ENCODE data around the gene CUX1.
"Not testable (repeated sequence)": the region's sequence is repeated elsewhere in the genome, so short reads cannot be mapped to it uniquely, and the experiment has no call there.

The CUX1 gene

DNA sequence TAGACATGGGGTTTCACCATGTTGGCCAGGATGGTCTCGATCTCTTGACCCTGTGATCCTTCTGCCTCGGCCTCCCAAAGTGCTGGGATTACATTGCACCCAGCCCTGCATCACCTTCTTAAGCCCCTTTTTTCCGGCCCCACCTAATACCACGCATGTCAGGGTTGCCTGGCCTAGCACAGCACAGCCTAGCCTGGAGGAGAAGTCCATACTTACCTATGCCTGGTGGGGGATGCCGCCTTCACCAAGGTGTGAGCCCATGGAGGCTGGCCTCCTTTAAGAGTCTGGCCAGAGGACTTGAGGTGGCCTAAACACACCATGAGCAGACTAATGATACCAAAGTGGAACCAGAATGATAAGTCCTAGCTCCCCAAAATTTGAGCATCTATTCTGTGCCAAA, 22.0 kb upstream of the CUX1 start:
- DNase-seq (ENCODE audit: low read depth), result no peak

DNA sequence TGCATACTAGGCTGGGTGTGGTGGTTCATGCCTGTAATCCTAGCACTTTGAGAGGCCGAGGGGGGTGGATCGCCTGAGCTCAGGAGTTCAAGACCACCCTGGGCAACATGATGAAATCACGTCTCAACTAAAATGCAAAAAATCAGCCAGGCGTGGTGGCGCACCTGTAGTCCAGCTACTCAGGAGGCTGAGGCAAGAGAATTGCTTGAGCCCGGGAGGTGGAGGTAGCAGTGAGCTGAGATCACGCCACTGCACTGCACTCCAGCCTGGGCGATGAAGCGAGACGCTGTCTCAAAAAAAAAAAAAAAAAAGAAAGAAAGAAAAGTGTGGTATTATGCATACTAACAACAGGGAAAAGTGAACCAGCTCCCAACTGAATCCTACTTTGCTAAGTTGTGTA, 19.3 kb upstream of the CUX1 start:
- DNase-seq (ENCODE audit: low read depth), result not testable (repeated sequence)

- no peak for DNase-seq (ENCODE audit: low read depth)
These were observed 14.0 kb upstream of the CUX1 start for GRCh38 chr7:101803203-101804087.

DNA sequence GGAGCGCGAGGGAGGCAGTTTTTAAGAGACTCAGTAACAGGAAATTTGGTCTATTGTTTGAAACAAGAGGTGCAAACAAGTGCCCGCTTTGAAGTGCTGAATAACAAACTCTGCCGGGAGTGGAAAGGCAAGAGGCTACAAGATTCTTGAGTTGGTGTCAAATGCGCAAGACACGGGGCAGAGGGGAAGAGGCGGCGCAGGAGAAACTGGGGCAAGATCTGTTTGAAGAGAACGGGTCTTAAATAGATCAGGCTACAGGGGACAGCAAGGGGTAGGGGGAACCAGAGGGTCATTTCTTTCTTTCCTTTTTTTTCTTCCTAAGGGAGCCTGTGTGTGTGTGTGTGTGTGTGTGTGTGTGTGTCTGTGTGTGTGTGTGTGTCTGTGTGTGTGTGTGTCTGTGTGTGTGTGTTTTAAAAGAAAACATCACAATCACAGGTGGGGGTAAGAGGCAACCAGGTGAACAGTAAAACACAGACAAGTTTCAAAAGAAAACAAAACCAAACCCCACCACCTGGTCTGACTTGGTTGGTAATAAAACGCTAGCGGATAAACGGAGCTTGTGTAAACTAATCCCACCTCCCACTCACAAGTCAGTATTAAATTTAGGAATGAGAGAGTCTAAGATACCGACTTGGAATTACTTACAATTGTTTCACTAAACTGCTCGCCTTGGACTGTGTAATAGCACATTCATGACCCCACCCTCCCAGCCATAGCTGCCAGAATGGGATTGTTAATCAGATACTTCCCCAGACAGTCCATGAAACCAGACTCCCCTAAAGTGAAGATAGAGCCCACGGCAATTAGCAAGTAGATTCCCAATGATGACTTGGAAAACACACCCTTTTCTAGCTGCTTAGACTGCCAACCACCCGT, 13.1 kb upstream of the CUX1 start:
- DNase-seq (ENCODE audit: low read depth), result no peak

DNA sequence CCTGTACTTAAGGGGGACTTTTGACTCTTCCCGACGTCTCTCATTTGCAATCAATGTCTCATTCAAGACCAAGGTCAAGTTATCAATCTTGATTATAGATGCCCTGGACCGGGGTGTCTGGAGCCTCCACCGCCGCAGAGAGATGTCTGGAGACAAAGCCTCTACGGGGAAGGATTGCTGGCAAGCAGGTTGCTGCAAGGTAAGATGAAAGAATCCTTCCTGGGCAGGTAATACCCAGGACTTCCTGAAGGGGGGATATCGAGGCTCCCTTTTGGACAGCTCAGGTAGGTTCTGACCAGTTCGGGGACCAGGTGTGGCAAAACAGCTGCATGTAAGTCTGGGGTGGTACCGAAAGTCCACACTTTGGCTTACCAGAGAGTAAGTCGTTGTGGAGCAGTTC, 12.5 kb upstream of the CUX1 start:
- DNase-seq (ENCODE audit: low read depth), result no peak

DNA sequence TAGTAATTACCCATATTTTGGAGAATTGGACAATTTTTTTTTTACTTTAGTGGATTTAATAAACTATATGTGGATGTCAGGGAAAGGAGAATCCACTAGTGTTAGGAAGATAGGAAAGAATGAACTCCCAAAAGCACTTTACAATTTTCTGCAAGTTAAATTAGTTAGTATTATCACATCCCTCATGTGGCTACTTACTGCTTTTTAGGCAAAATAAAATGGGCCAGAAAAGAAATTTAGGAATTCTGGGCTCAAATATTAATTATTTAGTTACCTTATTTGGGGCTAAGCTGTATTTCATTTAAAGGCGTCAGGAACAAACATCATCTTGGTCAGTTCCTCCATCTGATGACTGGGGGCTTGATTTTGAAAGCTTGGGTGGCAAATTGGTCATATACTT, 4.8 kb upstream of the CUX1 start:
- no peak for DNase-seq (ENCODE audit: low read depth)

DNA sequence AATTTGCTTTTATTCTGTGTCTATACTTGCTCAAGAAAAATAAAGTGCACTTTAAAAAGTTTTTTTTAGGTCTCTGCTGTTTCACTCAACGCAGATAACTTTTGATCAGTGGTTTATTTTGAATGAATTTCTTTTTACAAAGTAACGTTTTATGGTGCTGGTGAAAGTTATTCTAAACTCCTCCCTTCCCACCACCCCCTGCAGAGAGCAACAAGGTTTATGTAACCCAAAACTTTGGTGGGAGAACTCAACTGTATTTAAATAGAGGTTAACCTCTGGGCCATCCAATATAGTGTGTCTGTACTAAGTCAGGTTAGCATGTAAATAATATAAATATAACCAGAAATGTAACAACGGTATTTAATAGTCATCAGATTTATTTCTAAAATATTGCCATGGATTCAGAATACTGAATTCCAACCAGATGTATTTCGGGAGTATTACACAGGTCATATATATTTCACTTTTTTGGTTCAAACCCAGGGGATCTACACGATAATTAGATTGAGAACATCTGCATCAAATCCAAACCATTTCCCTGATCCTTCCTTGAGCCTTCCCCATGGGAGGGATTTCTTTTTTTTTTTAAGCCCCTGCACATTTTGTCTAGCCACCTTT, 3.9 kb upstream of the CUX1 start:
- no peak for DNase-seq (ENCODE audit: low read depth)

DNA sequence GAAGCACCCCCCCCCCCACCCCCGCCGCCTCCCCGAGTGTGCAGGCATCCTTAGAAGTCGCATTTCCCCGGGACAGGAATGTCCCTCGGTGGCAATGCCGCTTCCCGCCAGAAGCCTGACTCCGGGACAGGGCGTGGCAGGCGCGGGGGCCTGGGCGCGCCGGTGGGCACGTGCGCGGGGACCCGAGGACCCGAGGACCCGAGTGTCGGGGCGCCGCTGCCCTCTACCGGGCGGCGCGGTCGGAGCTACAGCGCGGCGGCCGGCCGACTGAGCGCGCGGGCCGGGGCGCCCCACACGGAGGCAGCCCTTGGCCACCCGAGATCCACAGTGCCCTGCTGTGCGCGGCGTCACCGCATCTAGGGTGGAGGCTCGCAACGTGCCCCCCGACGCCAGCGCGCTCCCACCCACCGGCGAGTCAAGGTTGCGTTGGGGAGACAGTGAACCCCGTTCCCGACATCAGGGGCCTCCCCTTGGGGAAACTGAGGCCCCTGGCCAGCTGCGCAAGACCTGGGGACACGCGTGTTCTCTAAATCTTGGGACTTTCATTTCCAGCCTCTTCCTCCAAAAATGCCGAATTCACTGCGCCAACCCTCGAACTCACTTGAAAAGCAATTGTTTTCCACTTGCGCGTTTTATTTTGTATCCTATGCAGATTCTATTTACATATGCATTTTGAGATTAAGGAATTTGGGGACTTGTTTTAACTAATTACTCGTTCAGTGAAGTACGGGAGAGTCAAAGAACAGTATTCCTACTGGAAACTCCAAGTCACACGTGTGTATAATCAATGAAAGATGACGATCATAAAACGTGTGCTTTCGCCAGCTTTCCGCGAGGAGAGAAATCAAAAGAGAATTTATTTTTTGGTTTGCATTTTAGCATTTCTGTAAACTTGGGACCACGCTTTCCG, 3.1 kb upstream of the CUX1 start:
- peak; percentile 22 for DNase-seq (ENCODE audit: low read depth)

DNA sequence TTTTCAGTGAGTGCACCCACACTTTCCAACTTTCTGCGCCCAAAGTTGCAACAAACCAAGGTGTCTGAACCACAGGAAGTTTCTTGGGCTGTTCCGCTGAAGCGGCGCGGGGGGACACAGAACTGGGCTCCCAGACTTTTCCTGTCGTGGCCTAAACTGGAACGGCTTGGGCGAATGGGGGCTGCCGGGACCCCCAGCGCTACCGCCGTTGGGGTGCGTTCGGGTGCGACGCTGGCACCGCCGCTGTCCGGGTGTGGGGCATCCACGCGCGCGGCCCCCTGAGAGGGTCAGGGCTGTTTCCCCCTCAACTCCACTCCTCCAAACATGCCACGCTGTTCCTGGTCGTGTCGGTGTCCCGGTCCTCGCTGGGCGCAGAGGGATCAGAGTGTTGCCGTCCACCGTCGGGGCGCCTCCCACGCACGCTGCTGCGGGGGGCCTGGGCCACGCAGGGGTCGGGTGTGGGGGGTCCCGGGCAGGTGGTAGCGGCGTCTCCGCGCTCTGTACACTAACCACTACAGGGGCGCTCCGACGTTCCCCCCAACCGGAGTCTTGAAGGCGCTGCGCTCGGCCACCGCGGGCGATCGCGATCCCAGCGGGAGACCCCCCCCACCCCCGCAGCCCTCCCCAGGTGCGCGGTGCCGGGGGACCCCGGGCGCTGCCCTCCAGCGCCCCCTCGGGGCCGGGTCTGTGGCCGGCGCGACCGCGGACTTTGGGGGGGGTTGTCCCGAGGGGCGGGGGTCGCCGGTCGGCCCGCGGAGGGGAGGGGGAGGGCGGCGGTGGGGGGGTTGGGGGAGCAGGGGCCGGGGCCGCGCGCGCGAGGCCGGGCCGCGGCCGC, 2.2 kb upstream of the CUX1 start:
- DNase-seq (ENCODE audit: low read depth), result peak; percentile 27

DNA sequence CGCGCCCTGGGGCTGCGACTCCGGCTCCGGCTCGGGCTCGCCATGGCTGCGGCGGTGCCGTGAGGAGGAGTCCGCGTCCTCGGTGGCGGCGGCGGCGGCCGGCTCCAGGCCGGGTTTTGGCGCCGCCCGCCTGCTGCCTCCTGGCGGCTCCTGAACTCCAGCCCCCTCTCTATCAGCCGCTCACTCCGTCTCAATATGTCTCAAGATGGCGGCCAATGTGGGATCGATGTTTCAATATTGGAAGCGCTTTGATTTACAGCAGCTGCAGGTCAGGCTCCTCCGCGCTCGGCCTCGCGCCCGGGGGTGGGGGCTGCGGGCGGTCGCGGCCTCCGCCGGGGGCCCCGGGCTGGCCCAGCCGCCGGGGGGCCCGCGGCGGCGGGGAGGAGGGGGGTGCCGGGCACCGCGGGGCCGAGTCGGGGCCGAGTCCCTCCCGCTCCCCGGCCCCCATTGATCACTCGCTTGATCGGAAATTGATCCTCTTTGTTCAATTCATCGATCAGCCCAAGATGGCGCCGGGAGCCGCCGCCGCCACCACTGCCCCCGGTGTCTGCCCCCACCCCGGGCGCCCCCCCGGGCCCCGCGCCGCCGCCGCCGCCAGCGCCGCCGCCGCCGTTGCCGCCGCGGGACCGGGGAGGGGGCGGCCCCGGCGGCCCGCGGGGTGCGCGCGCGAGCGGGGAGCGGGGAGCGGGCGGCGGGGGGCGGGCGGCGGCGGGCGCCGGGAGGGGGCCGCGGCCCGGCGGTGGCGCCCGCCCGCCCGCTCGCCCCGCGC, 1.4 kb upstream of the CUX1 start:
- peak; percentile 57 for DNase-seq (ENCODE audit: low read depth)

DNA sequence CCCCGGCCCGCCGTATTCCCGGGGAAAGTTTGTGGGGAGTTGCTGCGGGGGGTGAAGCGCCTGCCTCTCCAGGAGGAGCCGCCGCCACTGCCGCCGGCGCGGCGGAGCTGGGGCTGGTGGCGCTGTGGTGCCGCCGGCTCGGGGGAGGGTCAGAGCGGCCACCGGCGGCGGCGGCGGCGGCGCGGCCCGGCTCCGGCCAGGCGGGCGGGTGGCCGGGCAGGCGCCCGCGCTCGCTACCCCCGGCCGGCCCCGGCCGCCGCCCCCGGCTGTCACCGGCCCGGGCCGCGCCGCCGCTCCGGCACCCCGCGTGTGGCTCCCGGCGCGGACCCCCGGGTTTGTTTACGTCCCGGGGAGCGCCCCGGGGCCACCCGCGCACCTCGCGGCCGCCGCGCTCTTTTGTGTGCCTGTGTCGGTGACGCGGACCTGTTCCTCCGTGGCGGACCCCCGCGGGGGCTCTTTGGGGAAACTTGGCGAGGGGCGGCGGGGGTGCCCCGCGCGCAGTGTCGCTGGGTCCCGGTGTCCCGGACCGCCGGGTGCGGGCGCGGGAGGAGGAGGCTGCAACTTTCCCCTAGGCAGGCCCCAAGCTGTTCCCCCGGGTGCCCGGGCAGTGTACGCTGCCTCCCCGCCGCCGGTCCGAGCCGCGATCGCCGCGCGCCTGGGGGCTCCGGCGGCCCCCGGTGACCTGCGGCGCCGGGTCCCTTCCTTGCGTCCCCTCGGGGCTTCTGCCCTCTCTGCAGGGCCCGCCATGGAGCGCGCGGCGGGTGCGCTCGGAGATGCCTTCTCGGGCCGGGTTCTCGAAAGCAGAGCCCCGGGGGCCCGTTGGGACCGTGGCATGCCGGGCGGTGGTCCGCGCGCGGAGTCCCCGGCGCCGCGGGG, 593 bp upstream of the CUX1 start:
- DNase-seq (ENCODE audit: low read depth), result no peak

DNA sequence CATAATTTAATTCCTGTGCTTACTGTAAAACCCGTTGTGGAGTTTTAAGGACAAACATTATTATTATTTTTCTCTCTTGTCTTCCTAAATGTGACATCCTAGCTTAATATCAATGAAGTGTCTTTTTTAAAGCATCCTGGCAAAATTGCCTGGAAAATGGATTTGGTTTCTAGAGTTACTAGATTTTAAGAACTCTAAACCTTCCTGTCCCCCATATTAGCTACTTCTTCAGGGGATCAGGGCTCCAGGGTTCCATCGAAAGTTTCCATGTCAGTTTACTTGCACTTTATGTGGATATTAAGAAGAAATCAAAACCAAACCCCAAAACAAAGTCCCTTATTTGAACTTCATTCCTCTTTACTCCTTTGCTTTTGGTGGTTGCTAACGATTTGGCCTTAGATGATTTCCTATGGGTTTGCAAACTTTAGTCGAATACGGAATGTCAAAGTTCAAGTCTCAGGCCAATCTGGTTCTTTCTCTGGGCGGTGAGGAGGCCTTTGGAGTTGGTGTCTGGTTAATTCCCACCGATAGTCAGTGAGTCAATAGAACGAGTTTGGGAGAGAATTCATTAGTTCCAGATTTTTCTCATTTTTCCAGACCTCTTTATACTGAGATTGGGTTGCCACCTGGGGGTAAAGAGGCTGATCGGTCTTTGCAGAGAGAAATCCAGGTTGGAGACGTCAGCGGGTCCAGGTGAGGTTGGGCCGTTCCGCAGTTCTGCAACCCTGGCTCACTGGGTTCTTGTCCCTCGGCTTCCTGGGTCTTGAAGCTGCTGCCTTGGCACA, 1.1 kb downstream of the CUX1 start:
- DNase-seq (ENCODE audit: low read depth), result no peak

GRCh38 chr7:101819183-101819582, 1.8 kb downstream of the CUX1 start:
- no peak for DNase-seq (ENCODE audit: low read depth)

DNA sequence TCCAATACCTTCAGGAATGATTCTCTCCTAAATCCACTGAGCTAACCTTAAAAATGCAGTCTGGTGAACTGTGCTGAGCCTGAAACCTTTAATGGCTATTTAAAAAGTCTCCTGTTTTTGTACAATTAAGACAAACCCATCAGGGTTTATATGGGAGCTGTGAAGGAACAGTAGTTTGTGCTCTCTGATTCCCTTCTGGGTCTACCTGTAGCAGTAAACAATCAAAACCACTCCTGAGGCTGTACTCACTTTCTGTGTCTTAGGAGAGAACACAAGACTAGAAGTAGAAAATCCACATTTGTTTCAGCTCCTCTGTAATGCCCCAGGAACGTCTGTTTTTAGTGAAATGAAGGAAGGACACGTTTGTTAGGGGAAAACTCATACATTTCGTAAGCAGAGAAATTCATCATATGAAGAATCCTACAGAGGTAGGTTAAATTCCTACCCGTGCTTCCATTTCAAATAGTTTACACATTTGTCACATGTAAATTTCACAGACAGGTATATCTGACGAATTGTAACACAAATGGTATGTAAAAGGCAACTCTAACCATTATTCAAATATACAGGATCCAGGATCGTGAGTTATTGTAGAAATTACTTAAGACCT, 2.6 kb downstream of the CUX1 start:
- DNase-seq (ENCODE audit: low read depth), result no peak

- DNase-seq (ENCODE audit: low read depth), result no peak
These were observed 3.3 kb downstream of the CUX1 start for GRCh38 chr7:101820703-101821102.

DNA sequence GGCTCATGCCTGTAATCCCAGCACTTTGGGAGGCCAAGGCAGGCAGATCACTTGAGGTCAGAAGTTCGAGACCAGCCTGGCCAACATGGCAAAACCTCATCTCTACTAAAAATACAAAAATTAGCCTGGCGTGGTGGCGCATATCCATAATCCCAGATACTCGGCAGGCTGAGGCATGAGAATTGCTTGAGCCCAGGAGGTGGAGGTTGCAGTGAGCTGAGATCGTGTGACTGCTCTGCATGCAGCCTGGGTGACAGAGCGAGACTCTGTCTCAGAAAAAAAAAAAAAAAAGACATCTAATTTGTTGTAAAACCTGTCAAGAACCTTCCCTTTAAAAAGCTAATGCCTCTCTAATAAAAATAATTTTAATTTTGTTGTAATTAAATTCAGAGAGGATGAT, 5.2 kb downstream of the CUX1 start:
- not testable (repeated sequence) for DNase-seq (ENCODE audit: low read depth)

GRCh38 chr7:101823096-101823495, 5.7 kb downstream of the CUX1 start:
- no peak for DNase-seq (ENCODE audit: low read depth)

GRCh38 chr7:101823596-101823995, 6.2 kb downstream of the CUX1 start:
- no peak for DNase-seq (ENCODE audit: low read depth)

Data from stimulated activated CD8-positive, alpha-beta memory T cell treated with anti-CD3 and anti-CD28 coated beads, Interleukin-12 subunit alpha, Interleukin-12 subunit beta, amount 100 ng/mL, for 1 hour (primary cell).